HG03066 (cell line): ENCODE results near the gene KCNQ5.
"Not testable (repeated sequence)": the region's sequence is repeated elsewhere in the genome, so short reads cannot be mapped to it uniquely, and the experiment has no call there.

Source experiments
- ATAC-seq: cut with Tn5 transposase; IDR thresholded peaks from one replicate; pipeline ENCODE4 v1.9.1; 2021; ENCODE audit warnings: low read depth; ENCODE audit not compliant: unreplicated experiment

Gene KCNQ5

GRCh38 chr6:72886170-72886569 is 264.3 kb downstream of the KCNQ5 start:
- no peak for ATAC-seq

GRCh38 chr6:72890233-72890632 is 268.4 kb downstream of the KCNQ5 start:
- ATAC-seq: no peak

GRCh38 chr6:72890671-72891070 is 268.8 kb downstream of the KCNQ5 start:
- ATAC-seq: no peak

GRCh38 chr6:72892901-72893300 is 271.0 kb downstream of the KCNQ5 start:
- ATAC-seq: no peak

GRCh38 chr6:72894091-72894490 is 272.2 kb downstream of the KCNQ5 start:
- no peak for ATAC-seq

GRCh38 chr6:72898313-72898712 is 276.4 kb downstream of the KCNQ5 start:
- ATAC-seq: not testable (repeated sequence)

GRCh38 chr6:72905705-72906478 is 284.0 kb downstream of the KCNQ5 start:
- no peak for ATAC-seq

- ATAC-seq: no peak
These were observed 289.7 kb downstream of the KCNQ5 start for GRCh38 chr6:72911463-72912155.

GRCh38 chr6:72913797-72914196 is 291.9 kb downstream of the KCNQ5 start:
- ATAC-seq: no peak

- no peak for ATAC-seq
These were observed 294.4 kb downstream of the KCNQ5 start for GRCh38 chr6:72916298-72916697.

- no peak for ATAC-seq
These were observed 295.0 kb downstream of the KCNQ5 start for GRCh38 chr6:72916906-72917305.

GRCh38 chr6:72922401-72922800 is 300.5 kb downstream of the KCNQ5 start:
- ATAC-seq: no peak

GRCh38 chr6:72925136-72925535 is 303.3 kb downstream of the KCNQ5 start:
- ATAC-seq: no peak

GRCh38 chr6:72930556-72931132 is 308.8 kb downstream of the KCNQ5 start:
- no peak for ATAC-seq

GRCh38 chr6:72931325-72931887 is 309.5 kb downstream of the KCNQ5 start:
- no peak for ATAC-seq

- no peak for ATAC-seq
These were observed 311.4 kb downstream of the KCNQ5 start for GRCh38 chr6:72933233-72933632.

GRCh38 chr6:72936766-72937559 is 315.1 kb downstream of the KCNQ5 start:
- ATAC-seq: no peak

GRCh38 chr6:72938104-72938503 is 316.2 kb downstream of the KCNQ5 start:
- ATAC-seq: no peak

GRCh38 chr6:72939004-72939403 is 317.1 kb downstream of the KCNQ5 start:
- no peak for ATAC-seq

GRCh38 chr6:72940265-72940664 is 318.4 kb downstream of the KCNQ5 start:
- ATAC-seq: no peak

GRCh38 chr6:72941263-72941662 is 319.4 kb downstream of the KCNQ5 start:
- ATAC-seq: no peak
